Hippocampal formation (tissue), 2 donors: ENCODE results near the gene CDSN.
"Not testable (repeated sequence)": the region's sequence is repeated elsewhere in the genome, so short reads cannot be mapped to it uniquely, and the experiment has no call there.

ENCODE experiments used
- DNase-seq, 2 donors: peaks; one replicate each; lab custom pipeline; 2025; lab: John Stamatoyannopoulos, UW

CDSN gene

DNA sequence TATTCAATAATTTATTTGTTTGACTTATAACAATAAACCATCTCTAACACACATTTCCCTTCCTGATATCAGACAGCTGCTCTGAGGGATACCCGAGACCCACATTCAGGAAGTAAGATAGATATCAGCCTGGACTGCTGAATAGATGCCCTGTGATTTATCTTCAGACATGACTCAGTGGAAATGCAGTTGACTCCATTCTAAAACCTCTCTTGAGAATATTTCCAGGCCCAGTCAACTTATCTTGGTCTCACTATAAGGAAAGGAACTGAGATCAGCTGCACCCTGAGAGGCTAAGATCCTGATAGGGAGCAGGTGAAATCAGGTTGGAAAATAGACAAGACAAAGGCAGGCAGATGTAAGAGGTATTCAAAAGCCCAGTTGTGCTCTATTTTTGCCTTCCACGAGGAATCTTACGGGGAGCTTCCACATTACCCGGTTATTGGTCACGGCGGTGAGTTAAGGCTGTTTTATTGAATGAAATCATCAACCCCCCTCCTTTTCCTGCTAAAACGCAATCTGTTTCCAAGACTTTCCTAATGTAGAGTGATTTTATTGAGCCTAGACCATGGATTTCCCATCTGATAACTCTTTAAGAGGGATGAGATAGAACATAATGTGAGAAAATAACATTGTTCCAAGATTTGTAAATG lies 33.3 kb downstream of the CDSN start:
- no peak for DNase-seq

DNA sequence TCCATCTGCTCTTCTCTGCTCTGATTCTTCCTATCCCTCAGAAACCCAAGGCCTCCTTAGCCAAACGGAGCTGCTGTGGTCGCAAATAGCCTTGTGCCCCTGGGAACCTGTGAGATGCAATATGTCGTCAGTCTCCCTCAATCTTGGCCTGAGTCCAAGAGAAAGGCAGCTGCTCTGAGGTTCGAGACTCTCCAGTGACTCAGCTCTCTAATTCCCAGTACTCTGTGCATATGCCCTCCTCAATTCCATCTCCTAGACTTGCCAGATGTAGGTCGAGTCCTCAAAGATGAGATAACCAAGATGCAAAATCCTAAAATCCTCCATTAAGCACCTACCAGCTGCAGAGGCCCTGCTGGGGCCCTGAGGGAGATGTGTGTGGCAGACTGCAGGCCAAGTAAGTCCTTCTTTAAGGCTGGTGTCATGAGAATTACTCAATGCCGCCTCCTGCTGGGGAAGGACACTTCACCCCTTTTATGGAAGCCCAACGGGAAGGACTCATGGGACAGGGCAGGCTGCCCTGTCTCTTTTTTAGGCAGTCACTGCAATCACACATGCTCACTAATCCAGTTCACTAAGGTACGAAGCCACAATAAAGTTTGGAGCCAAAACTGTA lies 36.4 kb downstream of the CDSN start:
- no peak for DNase-seq

DNA sequence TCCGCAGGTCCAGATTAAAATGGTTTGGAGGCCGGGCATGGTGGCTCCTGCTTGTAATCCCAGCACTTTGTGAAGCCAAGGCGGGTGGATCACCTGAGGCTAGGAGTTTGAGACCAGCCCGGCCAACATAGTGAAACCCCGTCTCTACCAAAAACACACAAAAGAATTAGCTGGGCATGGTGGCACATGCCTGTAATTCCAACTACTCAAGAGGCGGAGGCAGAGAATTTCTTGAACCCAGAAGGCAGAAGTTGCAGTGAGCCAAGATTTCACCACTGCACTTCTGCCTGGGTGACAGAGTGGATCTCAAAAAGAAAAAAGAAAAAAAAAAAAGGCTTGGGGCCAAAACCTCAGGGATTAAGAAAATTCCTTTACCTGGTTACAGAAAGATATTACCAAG lies 38.4 kb downstream of the CDSN start:
- no peak for DNase-seq

DNA sequence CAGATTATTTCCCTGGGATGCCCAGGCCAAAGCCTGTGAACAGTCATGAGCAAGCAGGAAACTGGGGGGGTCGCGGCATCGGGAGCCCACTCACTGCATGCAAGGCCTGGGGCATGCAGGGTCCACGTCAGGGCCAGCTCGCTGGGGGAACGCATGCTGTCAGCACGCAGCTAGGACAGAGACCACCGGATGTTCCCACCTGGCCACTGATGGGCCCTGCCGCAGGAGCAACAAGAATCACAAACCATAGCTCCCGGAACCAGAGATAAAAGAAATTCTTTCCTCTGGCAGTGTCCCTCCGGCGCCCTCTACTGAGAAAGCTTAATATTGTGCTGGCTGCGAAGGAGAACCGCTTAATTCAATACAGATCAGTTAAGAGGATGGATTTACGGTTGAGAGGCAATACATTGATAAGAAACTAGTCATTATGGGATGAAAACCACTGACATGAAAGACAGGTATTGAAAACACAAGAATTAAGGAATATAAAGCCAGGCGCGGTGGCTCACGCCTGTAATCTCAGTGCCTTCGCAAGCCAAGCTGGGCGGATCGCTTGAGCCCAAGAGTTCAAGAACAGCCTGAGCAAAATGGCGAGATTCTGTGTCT lies 40.5 kb downstream of the CDSN start:
- peak; percentile 62 to 74 for DNase-seq

DNA sequence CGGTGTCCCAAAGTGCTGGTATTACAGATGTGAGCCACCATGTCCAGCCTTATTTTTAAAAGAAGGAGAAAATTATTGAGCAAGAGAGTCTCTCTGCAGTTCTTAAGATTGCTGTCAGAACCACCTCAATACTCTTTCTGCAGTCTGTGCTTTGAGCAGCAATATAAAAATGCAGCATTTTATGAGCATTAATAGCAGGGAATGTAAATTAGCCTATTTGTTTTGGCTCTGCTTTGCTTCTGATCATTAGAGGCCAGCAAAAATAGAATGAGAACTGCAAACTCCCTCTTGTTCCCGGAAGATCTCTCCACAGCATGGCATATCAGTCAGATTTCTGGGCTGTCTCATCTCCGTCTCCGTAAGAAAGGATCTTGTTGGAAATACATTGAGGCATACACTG lies 43.6 kb downstream of the CDSN start:
- DNase-seq = no peak

DNA sequence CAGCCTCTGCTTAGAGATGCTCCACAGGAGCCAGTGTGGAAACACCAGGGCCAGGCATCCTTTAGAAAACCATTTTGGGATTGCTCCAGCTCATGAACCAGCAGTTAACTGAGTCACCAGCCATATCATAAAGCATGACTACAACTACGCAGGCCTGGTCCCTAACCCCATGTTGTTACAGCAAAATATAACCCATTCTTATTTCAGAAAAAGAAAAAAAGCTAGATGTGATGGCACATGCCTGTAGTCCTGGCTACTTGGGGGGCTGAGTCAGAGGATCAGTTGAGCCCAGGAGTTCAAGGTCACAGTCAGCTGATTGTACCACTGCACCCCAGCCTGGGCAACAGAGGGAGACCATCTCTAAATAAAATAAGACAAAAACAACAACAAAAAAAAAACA lies 44.7 kb downstream of the CDSN start:
- DNase-seq = no peak

DNA sequence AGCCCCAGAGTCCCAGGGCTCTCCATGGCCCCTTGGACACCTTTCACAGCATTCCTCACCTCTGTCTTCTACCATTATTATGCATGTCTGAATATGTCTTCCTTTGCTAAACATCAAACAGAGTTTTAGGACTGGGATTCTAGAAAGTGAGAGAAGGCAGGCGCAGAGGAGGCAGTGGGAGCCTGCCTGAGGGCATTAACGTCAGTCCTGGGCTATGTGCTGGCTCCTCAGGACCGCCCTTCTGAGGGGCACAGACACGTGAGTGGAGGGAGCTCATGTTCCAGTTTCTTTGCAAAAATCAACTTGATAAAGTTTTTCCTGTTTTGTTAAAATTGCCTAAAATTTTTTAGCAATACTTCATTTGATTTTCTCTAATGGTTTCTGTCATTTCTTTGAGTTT lies 45.8 kb downstream of the CDSN start:
- DNase-seq = no peak

DNA sequence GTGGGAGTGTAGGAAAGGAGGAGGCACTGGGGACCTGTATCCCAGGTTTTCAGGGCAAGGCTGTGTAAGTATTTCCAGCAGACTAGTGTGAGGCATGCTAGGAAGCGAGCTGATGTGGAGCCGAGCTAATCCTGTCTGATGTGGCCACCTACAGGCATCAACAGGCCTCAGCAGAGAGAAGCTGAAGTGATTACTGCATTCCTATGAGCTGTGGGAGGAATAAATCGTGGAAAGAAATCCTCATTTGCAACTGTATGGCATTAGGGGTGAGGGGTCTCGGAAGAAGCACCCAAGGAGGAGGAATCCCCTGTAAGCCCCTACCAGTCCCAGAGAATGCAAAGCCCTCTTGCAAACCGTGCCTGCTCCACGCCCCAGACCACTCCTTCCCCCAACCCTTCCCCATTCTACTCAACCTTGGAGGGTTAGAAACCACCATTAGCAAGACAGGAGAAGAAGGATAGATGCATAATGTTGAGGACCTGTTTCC lies 49.5 kb downstream of the CDSN start:
- peak; percentile 64 to 91 for DNase-seq

DNA sequence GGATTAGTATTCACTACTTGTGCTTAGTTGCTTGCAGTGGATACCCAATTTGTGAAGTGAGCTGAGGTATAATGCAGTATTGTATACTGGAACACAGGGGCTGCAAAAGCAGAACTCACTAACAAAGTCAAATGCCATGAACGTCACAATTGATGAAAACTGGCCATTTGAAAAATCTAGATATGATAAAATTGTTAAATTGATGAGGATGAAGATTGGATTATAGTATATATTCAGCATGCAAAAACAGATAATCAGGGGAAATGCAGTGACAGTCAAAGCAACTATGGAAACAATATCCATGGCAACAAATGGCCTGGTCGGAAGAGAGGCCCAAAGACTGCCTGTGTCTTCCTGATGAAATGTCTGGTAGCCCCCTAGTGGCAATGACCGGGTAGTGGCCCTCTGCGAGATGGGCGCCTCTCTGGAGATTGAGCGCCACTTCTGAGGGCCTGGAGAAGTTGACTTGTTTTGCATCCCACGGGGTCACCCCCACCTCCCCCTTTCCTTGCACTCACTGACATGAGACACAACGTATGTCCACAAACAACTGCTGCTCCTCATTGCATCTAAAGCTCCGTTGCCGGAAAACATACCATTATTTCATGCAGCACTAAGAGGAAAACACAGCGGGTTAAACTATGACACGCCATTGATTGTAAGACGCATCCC lies 51.4 kb downstream of the CDSN start:
- peak; percentile 82 to 93 for DNase-seq

DNA sequence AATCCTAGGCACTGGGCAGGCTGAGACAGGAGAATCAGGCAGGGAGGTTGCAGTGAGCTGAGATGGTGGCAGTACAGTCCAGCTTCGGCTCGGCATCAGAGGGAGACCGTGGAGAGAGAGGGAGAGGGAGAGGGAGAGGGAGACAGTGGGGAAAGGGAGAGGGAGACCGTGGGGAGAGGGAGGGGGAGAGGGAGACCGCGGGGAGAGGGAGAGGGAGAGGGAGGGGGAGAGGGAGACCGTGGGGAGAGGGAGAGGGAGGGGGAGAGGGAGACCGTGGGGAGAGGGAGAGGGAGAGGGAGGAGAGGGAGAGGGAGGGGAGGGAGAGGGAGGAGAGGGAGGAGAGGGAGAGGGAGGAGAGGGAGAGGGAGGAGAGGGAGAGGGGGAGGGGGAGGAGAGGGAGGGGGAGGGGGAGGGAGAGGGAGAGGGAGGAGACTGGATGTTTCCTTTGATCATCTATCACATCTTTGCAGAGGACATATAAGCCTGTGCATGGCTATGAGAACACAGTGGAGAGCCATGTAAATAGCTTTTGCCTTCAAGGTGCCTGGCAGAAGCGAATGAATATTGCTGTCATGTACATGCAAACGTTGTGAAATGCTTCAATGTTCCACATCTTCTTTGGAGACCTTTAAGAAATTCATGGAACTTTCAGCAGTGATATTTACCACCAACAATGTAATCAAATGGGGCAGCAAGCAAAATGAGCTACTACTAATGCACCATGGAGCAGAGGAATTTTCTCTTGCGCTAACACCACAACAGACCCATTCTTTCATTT lies 52.2 kb downstream of the CDSN start:
- not testable (repeated sequence) for DNase-seq

DNA sequence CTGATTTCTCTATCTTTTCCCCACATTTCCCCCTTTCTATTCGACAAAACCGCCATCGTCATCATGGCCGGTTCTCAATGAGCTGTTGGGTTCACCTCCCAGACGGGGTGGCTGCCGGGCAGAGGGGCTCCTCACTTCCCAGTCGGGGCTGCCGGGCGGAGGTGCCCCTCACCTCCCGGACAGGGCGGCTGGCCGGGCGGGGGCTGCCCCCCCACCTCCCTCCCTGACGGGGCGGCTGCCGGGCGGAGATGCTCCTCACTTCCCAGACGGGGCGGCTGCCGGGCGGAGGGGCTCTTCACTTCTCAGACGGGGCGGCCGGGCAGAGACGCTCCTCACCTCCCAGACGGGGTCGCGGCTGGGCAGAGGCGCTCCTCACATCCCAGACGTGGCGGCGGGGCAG lies 53.2 kb downstream of the CDSN start:
- not testable (repeated sequence) for DNase-seq

DNA sequence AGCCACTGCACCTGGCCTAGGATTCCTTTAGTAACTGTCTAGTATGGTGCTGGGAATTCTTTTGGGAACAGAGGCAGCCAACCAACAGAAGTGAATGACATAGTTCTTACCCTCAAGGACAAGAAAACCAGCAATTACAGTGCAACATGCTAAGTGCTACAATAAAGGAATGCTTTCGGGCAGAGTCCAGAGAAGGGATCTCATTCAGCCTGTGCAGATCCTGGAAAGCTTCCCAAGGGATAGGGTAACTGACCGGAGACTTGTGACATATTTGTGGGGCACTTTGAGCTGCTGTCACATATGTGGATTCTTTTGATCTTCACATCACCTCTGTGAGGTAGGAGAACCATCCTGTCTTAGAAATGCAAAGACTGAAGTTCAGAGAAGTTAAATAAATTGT lies 54.7 kb downstream of the CDSN start:
- no peak for DNase-seq
